Panc1 (cell line): ENCODE measurements around the gene ANKLE1. TPM values are rescaled to one million over a fixed set of nuclear protein-coding genes. Genes with fewer than 3 reads are reported as not detected.

ENCODE experiments used
- ATAC-seq: fragments of 200-7000 bp; cut with Tn5 transposase; 2 replicates; pipeline ENCODE4 v1.9.1; 2020; ENCODE audit warnings: mild to moderate bottlenecking, moderate library complexity
- BruUV-seq: library from RNA; stranded (reverse); fragments of 400-500 nt; replicated peaks from 2 replicates; lab custom pipeline; 2021; lab: Mats Ljungman, UMichigan
- CTCF ChIA-PET: fragments of 300-600 bp; sonication (Branson Sonifier 250); formaldehyde crosslinking; loops from one replicate; lab custom pipeline; 2022; ENCODE audit warnings: antibody characterized with exemption; lab: Charles Lee
- POLR2A ChIA-PET: fragments of 300-600 bp; sonication (Branson Sonifier 250); formaldehyde crosslinking; loops from one replicate; lab custom pipeline; 2022; ENCODE audit warnings: antibody characterized with exemption; lab: Charles Lee
- DNase-seq: peaks from one replicate; pipeline ENCODE4 v3.0.0-alpha.2; 2010; ENCODE audit warnings: low read depth, low spot score
- H3K27ac ChIP-seq: 2 replicates; pipeline ENCODE4 v1.5.1; 2011; ENCODE audit warnings: mild to moderate bottlenecking, low read length, inconsistent platforms
- H3K27me3 ChIP-seq: fragments of 200-500 bp; sonication (Bioruptor generic); 2 replicates; pipeline ENCODE4 v1.6.0; 2014; ENCODE audit warnings: low read length, inconsistent platforms; ENCODE audit not compliant: control insufficient read depth, insufficient read depth
- H3K36me3 ChIP-seq: fragments of 200-500 bp; sonication (Bioruptor generic); 2 replicates; pipeline ENCODE4 v1.5.1; 2014; ENCODE audit warnings: inconsistent platforms, mild to moderate bottlenecking, low read length, moderate library complexity; ENCODE audit not compliant: control insufficient read depth, insufficient read depth
- H3K4me1 ChIP-seq: 2 replicates; pipeline ENCODE4 v1.5.1; 2011; ENCODE audit warnings: inconsistent platforms, mild to moderate bottlenecking, low read length, moderate library complexity; ENCODE audit not compliant: control insufficient read depth, insufficient read depth
- H3K4me3 ChIP-seq, 2 experiments: 2 replicates each; pipeline ENCODE4 v1.5.1; 2011 to 2012; ENCODE audit warnings: low read depth in 2 of 2, low read length in 2 of 2, mild to moderate bottlenecking in 2 of 2, inconsistent platforms in 1 of 2, moderate library complexity in 1 of 2
- H3K9me3 ChIP-seq: fragments of 200-500 bp; sonication (Bioruptor generic); 2 replicates; pipeline ENCODE4 v1.5.1; 2014; ENCODE audit warnings: low read depth, mild to moderate bottlenecking, inconsistent platforms, low read length, moderate library complexity; ENCODE audit not compliant: control insufficient read depth, insufficient read depth
- CTCF ChIP-seq: fragments of 450-650 bp; IDR thresholded peaks from 2 replicates; pipeline ENCODE4 v1.5.1; 2017; ENCODE audit warnings: mild to moderate bottlenecking
- POLR2AphosphoS5 ChIP-seq: IDR thresholded peaks from 2 replicates; pipeline ENCODE4 v1.6.1; 2012; ENCODE audit warnings: mild to moderate bottlenecking, low read depth, low read length, moderate library complexity
- REST ChIP-seq, 2 experiments: IDR thresholded peaks; 2 replicates each; pipeline ENCODE4 v1.6.1; 2011 to 2012; ENCODE audit warnings: low read depth in 2 of 2, control low read depth in 1 of 2, low read length in 1 of 2, mild to moderate bottlenecking in 1 of 2, moderate library complexity in 1 of 2; ENCODE audit not compliant: insufficient read depth in 1 of 2
- SIN3A ChIP-seq: IDR thresholded peaks from 2 replicates; pipeline ENCODE4 v1.6.1; 2012; ENCODE audit warnings: low read depth, mild to moderate bottlenecking, low read length, moderate library complexity, borderline replicate concordance; ENCODE audit not compliant: insufficient read depth
- TCF7L2 ChIP-seq: IDR thresholded peaks from 2 replicates; pipeline ENCODE4 v1.6.1; 2011; ENCODE audit warnings: mild to moderate bottlenecking, low read depth, low read length, inconsistent platforms
- in situ Hi-C: cut with HindIII; loops from 2 replicates; pipeline ENCODE4 v1.10.0; 2016; ENCODE audit warnings: low sequenced_read_pairs, low pct_unique_long_range_greater_than_20kb
- intact Hi-C: fragments of 100-400 bp; cut with micrococcal nuclease; formaldehyde crosslinking; loops from one replicate; pipeline ENCODE4 v1.10.0; 2022; ENCODE audit not compliant: unreplicated experiment
- total RNA-seq: library from RNA; stranded (reverse); gene quantifications from one replicate; pipeline ENCODE4 v1.2.1, GENCODE V29; 2021; ENCODE audit not compliant: unreplicated experiment

The ANKLE1 gene
- total RNA-seq, 1 experiment from 2014 or later: 1.1 TPM

GRCh38 chr19:17240826-17241399 lies 40.8 kb upstream of the ANKLE1 start:
- CTCF ChIA-PET: interaction anchor here (0.6 kb wide), 1 partner anchor 14 kb away, joined by 3 read pairs; no protein-coding TSS in a partner anchor
- POLR2A ChIA-PET: no interaction called here
- Histone ChIP-seq H3K36me3 (peaks cover 5% of the 10 kb centered on the region), H3K4me1 (peaks cover 49% of the 10 kb centered on the region), H3K4me3 (peak overlapping the region in 1 of 2 experiments; percentile 39; a peak in 2 of 4 replicates), H3K27me3 (no peaks in the 10 kb centered on the region), H3K9me3 (no peaks in the 10 kb centered on the region), H3K27ac (peak overlapping the region; percentile 87)
- no peak for ATAC-seq
- no TSS peak for BruUV-seq
- TF ChIP-seq CTCF (no peak), TCF7L2 (no peak), SIN3A (no peak), REST (IDR thresholded peaks at IDR 0.05; ENCODE audit: insufficient read depth in 1 of 2, low read depth in 2 of 2, low read length in 1 of 2) (no peak), POLR2AphosphoS5 (no peak)
- in situ Hi-C loops: no loop called here
- DNase-seq: no peak
- intact Hi-C loops: no loop called here

DNA sequence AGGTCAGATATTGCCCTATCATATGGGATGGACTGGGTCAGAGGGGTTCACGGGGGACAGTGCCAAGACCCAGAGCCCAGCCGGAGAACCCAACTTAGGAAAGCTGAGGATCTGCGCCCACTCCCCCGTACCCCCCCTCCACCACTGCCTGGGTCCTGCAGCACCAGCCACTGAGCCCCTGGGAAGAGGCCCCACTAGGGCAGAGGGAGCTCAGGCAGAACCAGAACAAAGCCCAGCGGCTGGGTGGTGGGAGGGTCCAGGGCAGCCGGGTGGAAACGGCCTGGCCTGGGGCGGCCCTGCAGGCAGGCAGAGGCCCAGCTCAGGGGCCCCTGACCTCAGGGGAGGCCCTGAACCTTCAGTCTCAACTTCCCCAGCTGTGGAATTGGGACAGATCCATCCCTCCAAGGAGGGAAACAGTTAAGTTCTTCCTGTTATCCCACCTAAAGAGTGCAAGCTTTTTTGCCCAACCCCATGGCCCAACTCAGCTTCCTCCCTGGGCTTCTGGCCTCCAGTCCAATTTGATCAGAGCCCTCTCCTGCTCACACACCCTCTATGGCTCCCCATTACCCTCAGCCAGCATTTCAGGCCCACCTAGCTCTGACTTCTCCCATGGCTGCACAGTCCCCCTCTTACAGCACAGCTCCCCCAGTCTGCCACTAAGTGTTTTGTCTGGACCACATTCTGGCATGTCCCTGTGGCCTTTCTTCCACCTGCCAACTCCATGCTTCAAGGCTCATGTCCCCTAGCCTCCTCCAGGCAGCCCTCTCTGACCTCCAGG lies 39.1 kb upstream of the ANKLE1 start:
- DNase-seq (no peak), ATAC-seq (no peak)
- H3K27ac ChIP-seq: peak overlapping the region; percentile 91
- H3K27me3 ChIP-seq: no peaks in the 10 kb centered on the region
- BruUV-seq: no TSS peak
- peaks cover 51% of the 10 kb centered on the region for H3K4me1 ChIP-seq
- intact Hi-C loops (no loop called here), in situ Hi-C loops (no loop called here)
- no peaks in the 10 kb centered on the region for H3K9me3 ChIP-seq
- peak overlapping the region; percentile 83 to 84 for H3K4me3 ChIP-seq
- POLR2A ChIA-PET: interaction anchor here (1.0 kb wide), 1 partner anchor 17 kb away, joined by 3 read pairs; no protein-coding TSS in a partner anchor
- TF ChIP-seq TCF7L2 (0 out of 2 replicates have a peak, but pooled peaks have one; percentile 32), POLR2AphosphoS5 (no peak), SIN3A (no peak)
- peaks cover 5% of the 10 kb centered on the region for H3K36me3 ChIP-seq
- CTCF ChIA-PET: interaction anchor here (0.6 kb wide), 1 partner anchor 63 kb away, joined by 6 read pairs; no protein-coding TSS in a partner anchor
